Measurements from ENCODE around the gene KMO.

The KMO gene

DNA sequence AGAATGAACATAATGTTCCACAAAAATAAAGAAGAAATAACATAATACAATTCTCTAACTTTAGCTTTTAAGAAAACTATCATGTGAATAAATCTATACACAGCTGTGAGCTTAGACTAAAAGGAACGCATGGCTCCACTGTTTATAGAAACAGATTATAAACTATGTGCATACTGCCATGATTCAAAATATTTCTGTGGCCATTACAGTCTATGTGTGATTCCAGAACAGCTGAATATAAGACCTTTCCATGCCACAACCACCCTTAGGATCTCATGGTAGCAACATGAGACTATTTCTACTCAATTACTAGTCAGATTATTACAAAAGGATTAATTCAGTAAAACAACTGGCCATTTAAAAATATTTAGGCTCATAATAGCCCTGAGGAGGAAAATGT, 104.1 kb downstream of the KMO start:
- H3K27ac ChIP-seq, result no peak overlapping the region

DNA sequence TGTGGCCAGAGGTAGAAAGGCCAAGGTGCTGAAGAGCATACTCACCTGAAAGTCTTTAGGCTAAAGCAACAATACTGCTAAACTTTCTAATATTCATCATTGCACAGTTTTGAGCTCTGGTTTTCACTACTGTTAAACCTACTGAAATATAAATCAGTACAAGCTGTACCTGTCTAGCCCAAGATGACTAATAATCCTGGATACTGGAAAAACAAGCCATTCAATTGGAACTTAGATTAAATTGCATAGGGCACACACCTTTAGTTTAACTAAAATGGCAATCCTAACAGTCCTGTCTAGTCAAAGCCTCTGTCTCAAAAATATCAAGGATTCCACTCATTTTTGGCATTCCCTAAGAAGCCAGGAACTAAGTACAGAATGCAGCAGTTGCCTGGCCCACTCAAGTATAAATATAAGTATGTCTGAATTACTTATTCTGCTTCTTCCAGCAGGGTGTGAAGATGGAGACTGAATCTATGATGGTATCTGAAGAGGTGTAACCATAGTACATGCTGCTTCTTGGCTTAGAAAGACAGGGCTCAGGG, 104.9 kb downstream of the KMO start:
- Histone ChIP-seq H3K36me3 (peaks cover 0 to 12% (median 4%) of the 10 kb centered on the region in 3 donors), H3K27ac (no peak overlapping the region), H3K4me1 (peaks cover 0 to 39% (median 18%) of the 10 kb centered on the region in 4 donors), H3K4me3 (no peak overlapping the region), H3K27me3 (no peaks in the 10 kb centered on the region), H3K9me3 (no peaks in the 10 kb centered on the region)
- intact Hi-C loops (cut with DNase I; ENCODE audit: low total_unique reads), result no loop called here
- TF ChIP-seq, protein P1, sequence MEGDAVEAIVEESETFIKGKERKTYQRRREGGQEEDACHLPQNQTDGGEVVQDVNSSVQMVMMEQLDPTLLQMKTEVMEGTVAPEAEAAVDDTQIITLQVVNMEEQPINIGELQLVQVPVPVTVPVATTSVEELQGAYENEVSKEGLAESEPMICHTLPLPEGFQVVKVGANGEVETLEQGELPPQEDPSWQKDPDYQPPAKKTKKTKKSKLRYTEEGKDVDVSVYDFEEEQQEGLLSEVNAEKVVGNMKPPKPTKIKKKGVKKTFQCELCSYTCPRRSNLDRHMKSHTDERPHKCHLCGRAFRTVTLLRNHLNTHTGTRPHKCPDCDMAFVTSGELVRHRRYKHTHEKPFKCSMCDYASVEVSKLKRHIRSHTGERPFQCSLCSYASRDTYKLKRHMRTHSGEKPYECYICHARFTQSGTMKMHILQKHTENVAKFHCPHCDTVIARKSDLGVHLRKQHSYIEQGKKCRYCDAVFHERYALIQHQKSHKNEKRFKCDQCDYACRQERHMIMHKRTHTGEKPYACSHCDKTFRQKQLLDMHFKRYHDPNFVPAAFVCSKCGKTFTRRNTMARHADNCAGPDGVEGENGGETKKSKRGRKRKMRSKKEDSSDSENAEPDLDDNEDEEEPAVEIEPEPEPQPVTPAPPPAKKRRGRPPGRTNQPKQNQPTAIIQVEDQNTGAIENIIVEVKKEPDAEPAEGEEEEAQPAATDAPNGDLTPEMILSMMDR (IDR thresholded peaks at IDR 0.05), result no peak
- no peak for DNase-seq

More for the DNA sequence above, 104.1 kb downstream of the KMO start:
- DNase-seq, result no peak
- peaks cover 0 to 12% (median 4%) of the 10 kb centered on the region in 3 donors for H3K36me3 ChIP-seq
- H3K4me1 ChIP-seq, result peaks cover 0 to 32% (median 18%) of the 10 kb centered on the region in 4 donors
- TF ChIP-seq, protein P1 (IDR thresholded peaks at IDR 0.05), result no peak
- intact Hi-C loops (cut with DNase I; ENCODE audit: low total_unique reads), result no loop called here
- no peak overlapping the region for H3K4me3 ChIP-seq
- no peaks in the 10 kb centered on the region for H3K9me3 ChIP-seq
- no peaks in the 10 kb centered on the region for H3K27me3 ChIP-seq

DNA sequence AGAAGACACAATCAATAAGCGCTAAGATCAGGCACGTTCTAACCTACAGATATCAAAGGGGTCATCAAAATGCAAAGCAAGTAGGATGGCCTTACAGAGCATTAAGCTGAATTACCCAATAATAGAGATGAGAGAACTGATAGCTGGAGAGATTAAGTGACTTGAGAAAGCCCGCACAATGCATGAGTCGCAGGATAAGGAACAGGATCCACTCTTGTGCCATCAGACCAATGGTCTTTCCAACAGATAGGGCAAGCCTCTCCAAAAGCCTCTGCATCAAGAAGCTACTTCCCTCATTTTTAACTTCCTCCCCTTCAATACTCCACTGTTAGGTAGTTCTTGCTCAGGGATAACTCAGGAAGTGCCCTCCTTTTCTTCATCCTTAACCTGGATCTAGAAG, 105.4 kb downstream of the KMO start:
- no peak overlapping the region for H3K4me3 ChIP-seq
- H3K9me3 ChIP-seq, result no peaks in the 10 kb centered on the region
- DNase-seq, result no peak
- peaks cover 0 to 12% (median 4%) of the 10 kb centered on the region in 3 donors for H3K36me3 ChIP-seq
- H3K27me3 ChIP-seq, result no peaks in the 10 kb centered on the region
- no peak overlapping the region for H3K27ac ChIP-seq
- TF ChIP-seq, protein P1 (IDR thresholded peaks at IDR 0.05), result no peak
- H3K4me1 ChIP-seq, result peaks cover 0 to 40% (median 18%) of the 10 kb centered on the region in 4 donors
- intact Hi-C loops (cut with DNase I; ENCODE audit: low total_unique reads), result no loop called here

DNA sequence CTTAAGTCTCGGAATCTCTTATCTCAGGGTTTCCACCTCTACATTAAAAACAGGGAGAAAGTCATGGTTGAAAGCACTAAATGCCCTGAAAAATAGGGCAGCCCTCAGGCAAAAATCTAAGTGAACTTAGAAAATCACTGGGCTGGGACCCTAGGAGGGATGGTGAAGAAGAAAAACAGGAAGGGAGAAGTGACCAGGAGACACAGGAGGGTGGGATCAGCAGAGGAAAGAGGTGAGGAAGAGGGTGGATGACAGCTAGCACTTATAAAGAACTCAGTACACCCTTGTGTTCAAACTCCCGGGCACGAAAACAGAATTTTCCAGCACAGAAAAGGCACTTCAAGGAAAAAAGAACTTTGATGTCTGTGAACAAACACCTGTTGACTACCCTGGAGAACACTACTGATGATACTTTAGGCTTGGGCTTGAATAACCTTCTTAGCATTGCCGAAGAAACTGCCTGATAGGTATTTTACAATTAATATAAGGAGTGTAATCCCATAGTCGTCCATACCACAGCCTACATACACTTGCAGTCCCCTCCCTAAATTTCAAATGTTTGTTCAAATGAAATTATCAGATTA, 106.0 kb downstream of the KMO start:
- intact Hi-C loops (cut with DNase I; ENCODE audit: low total_unique reads), result no loop called here

DNA sequence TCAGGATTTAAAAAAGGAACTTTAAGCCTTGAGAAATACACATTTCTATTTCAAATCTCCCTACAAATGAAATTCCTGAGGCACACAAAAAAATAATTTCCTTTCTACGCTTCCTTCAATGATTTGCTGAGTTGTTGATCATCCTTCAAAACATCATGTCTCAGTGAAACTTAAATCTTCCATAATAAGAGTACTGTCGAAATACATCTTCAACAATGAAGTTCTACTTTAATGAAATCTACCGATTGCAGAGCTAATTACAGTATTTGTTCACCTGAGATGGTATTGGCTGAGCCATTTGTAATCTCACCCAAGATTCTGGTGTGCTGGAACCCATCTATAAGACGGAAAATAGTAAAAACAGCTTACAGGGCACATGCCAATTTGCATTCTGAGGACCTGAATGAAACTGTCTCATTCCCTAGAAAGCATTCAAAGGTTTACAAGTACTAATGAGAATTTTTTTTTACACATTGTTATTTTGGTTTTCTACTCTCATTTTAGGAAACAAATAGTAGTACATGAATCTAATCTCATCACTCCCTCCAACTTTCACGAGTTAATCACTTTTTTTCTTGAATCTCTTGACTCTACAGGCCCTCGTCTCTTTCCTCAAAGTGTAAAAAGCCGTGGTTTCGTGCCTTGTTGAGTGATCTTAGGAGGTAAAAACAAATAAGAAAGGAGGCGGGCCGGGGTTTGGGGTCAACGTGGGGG, 106.9 kb downstream of the KMO start:
- Histone ChIP-seq H3K36me3 (peaks cover 0 to 12% (median 4%) of the 10 kb centered on the region in 3 donors), H3K4me3 (peak overlapping the region; percentile 90 to 95), H3K9me3 (no peaks in the 10 kb centered on the region), H3K27ac (peak overlapping the region; percentile 87 to 91), H3K27me3 (no peaks in the 10 kb centered on the region), H3K4me1 (peaks cover 0 to 40% (median 18%) of the 10 kb centered on the region in 4 donors)
- intact Hi-C loops (cut with DNase I; ENCODE audit: low total_unique reads), result no loop called here
- TF ChIP-seq, protein P1 (IDR thresholded peaks at IDR 0.05), result no peak
- DNase-seq, result no peak

More for the DNA sequence above, 106.0 kb downstream of the KMO start:
- Histone ChIP-seq H3K27me3 (no peaks in the 10 kb centered on the region), H3K4me1 (peaks cover 0 to 40% (median 18%) of the 10 kb centered on the region in 4 donors), H3K9me3 (no peaks in the 10 kb centered on the region), H3K36me3 (peaks cover 0 to 12% (median 4%) of the 10 kb centered on the region in 3 donors), H3K4me3 (peak overlapping the region in 1 of 2 donors; percentile 95), H3K27ac (no peak overlapping the region)
- TF ChIP-seq, protein P1 (IDR thresholded peaks at IDR 0.05), result no peak
- DNase-seq, result no peak

Measured in tibial artery (tissue), 4 donors.